ENCODE data around the gene HTRA1. TPM values are rescaled to one million over a fixed set of nuclear protein-coding genes. Genes with fewer than 3 reads are reported as not detected.

HTRA1 gene
- polyA plus RNA-seq, 3 donors, result 0.84 to 4.7 (median 2.2) TPM

- Mint-ChIP-seq H3K4me3 (peak overlapping the region in 1 of 2 donors; percentile 52), H3K36me3 (no peaks in the 10 kb centered on the region), H3K27ac (no peak overlapping the region), H3K4me1 (peaks cover 49% of the 10 kb centered on the region), H3K9me3 (peaks cover 0 to 3% (median 2%) of the 10 kb centered on the region in 7 donors), H3K27me3 (ENCODE audit: low read depth in 3 of 3) (peaks cover 2 to 23% (median 13%) of the 10 kb centered on the region in 3 donors)
- no peaks in the 10 kb centered on the region for H4K20me1 ChIP-seq (ENCODE audit: insufficient read depth, low read length)
- H2AFZ ChIP-seq (ENCODE audit: insufficient read depth, low read depth, low read length, poor library complexity, severe bottlenecking), result peak overlapping the region; percentile 12
- H3K4me1 ChIP-seq (ENCODE audit: control insufficient read depth in 1 of 2, insufficient read depth in 2 of 2, low read length in 2 of 2), result peaks cover 8 to 31% of the 10 kb centered on the region in 2 donors
- H3K36me3 ChIP-seq (replicated peaks in 1 of 2; ENCODE audit: control insufficient read depth in 1 of 2, insufficient read depth in 2 of 2, low read length in 2 of 2), result no peaks in the 10 kb centered on the region
- H3K27ac ChIP-seq (ENCODE audit: low read depth in 1 of 2, low read length in 2 of 2), result no peak overlapping the region
- no peaks in the 10 kb centered on the region for H3K79me2 ChIP-seq (ENCODE audit: insufficient read depth, low read length)
- H3K4me3 ChIP-seq (replicated peaks in 1 of 3; ENCODE audit: low read depth in 2 of 3, low read length in 3 of 3), result no peak overlapping the region
- H3K4me2 ChIP-seq (replicated peaks; ENCODE audit: extremely low read depth, low read length, poor library complexity, severe bottlenecking), result peak overlapping the region; percentile 23
- no peak overlapping the region for H3K9ac ChIP-seq (ENCODE audit: insufficient read depth, low read length, poor library complexity, severe bottlenecking)
- TF ChIP-seq CTCF (IDR thresholded peaks at IDR 0.05), result no peak
- H3K27me3 ChIP-seq (ENCODE audit: control insufficient read depth in 2 of 2, insufficient read depth in 2 of 2, low read length in 2 of 2), result no peaks in the 10 kb centered on the region
- no peaks in the 10 kb centered on the region for H3K9me3 ChIP-seq (replicated peaks in 1 of 2; ENCODE audit: control insufficient read depth in 1 of 2, insufficient read depth in 1 of 2, low read length in 2 of 2)
- intact Hi-C loops (cut with micrococcal nuclease), result no loop called here
- WGBS (ENCODE audit: insufficient coverage), result no CpG with 5 or more reads among the region's 4 CpGs
- DNase-seq, result no peak
Observed at GRCh38 chr10:122541541-122542002, 80.2 kb downstream of the HTRA1 start.

- no peaks in the 10 kb centered on the region for H3K9me3 ChIP-seq (replicated peaks in 1 of 2; ENCODE audit: control insufficient read depth in 1 of 2, insufficient read depth in 1 of 2, low read length in 2 of 2)
- intact Hi-C loops (cut with micrococcal nuclease), result no loop called here
- H3K27me3 ChIP-seq (ENCODE audit: control insufficient read depth in 2 of 2, insufficient read depth in 2 of 2, low read length in 2 of 2), result no peaks in the 10 kb centered on the region
- no peak overlapping the region for H3K4me3 ChIP-seq (replicated peaks in 1 of 3; ENCODE audit: low read depth in 2 of 3, low read length in 3 of 3)
- Mint-ChIP-seq H3K27ac (peak overlapping the region in 3 of 7 donors; percentile 23 to 60 (median 41)), H3K4me1 (peaks cover 49% of the 10 kb centered on the region), H3K4me3 (peak overlapping the region in 1 of 2 donors; percentile 33), H3K9me3 (peaks cover 0 to 2% (median 0%) of the 10 kb centered on the region in 7 donors), H3K27me3 (ENCODE audit: low read depth in 3 of 3) (peaks cover 2 to 14% (median 13%) of the 10 kb centered on the region in 3 donors), H3K36me3 (no peaks in the 10 kb centered on the region)
- H2AFZ ChIP-seq (ENCODE audit: insufficient read depth, low read depth, low read length, poor library complexity, severe bottlenecking), result peak overlapping the region; percentile 12
- no peak for DNase-seq
- H3K79me2 ChIP-seq (ENCODE audit: insufficient read depth, low read length), result no peaks in the 10 kb centered on the region
- no peak overlapping the region for H3K27ac ChIP-seq (ENCODE audit: low read depth in 1 of 2, low read length in 2 of 2)
- no peaks in the 10 kb centered on the region for H3K36me3 ChIP-seq (replicated peaks in 1 of 2; ENCODE audit: control insufficient read depth in 1 of 2, insufficient read depth in 2 of 2, low read length in 2 of 2)
- WGBS (ENCODE audit: insufficient coverage), result 83% methylated on average over 10 of the region's 10 CpGs
- H3K4me1 ChIP-seq (ENCODE audit: control insufficient read depth in 1 of 2, insufficient read depth in 2 of 2, low read length in 2 of 2), result peaks cover 8 to 31% of the 10 kb centered on the region in 2 donors
- no peak overlapping the region for H3K9ac ChIP-seq (ENCODE audit: insufficient read depth, low read length, poor library complexity, severe bottlenecking)
- no peak overlapping the region for H3K4me2 ChIP-seq (replicated peaks; ENCODE audit: extremely low read depth, low read length, poor library complexity, severe bottlenecking)
- H4K20me1 ChIP-seq (ENCODE audit: insufficient read depth, low read length), result no peaks in the 10 kb centered on the region
- no peak for TF ChIP-seq CTCF (IDR thresholded peaks at IDR 0.05)
Observed at GRCh38 chr10:122543676-122544445, 82.5 kb downstream of the HTRA1 start.
